Stimulated activated CD8-positive, alpha-beta memory T cell treated with anti-CD3 and anti-CD28 coated beads, Interleukin-7, amount 100 ng/mL, for 48 hours (primary cell): ENCODE data around the gene THSD7B.
"Not testable (repeated sequence)": the region's sequence is repeated elsewhere in the genome, so short reads cannot be mapped to it uniquely, and the experiment has no call there.

Experiments
- DNase-seq, 2 donors: peaks; one replicate each; pipeline ENCODE4 v3.0.0-alpha.2; 2020; ENCODE audit warnings: low read depth in 1 of 2; ENCODE audit errors: extremely low read depth in 1 of 2

THSD7B gene

GRCh38 chr2:137039482-137040152 lies 274.3 kb downstream of the THSD7B start:
- no peak for DNase-seq

- no peak for DNase-seq
Observed at GRCh38 chr2:137047369-137047768, 282.0 kb downstream of the THSD7B start.

GRCh38 chr2:137048455-137048854 lies 283.1 kb downstream of the THSD7B start:
- DNase-seq = no peak

GRCh38 chr2:137049518-137049917 lies 284.2 kb downstream of the THSD7B start:
- DNase-seq = no peak

GRCh38 chr2:137050949-137051348 lies 285.6 kb downstream of the THSD7B start:
- DNase-seq = no peak

GRCh38 chr2:137051778-137052398 lies 286.5 kb downstream of the THSD7B start:
- DNase-seq = no peak

- DNase-seq = no peak
Observed at GRCh38 chr2:137056704-137057103, 291.4 kb downstream of the THSD7B start.

- not testable (repeated sequence) for DNase-seq
Observed at GRCh38 chr2:137076111-137076765, 310.9 kb downstream of the THSD7B start.

GRCh38 chr2:137091704-137092103 lies 326.4 kb downstream of the THSD7B start:
- DNase-seq = no peak

GRCh38 chr2:137093116-137093515 lies 327.8 kb downstream of the THSD7B start:
- DNase-seq = no peak

GRCh38 chr2:137096187-137096586 lies 330.8 kb downstream of the THSD7B start:
- DNase-seq = no peak

- DNase-seq = no peak
Observed at GRCh38 chr2:137096693-137097092, 331.3 kb downstream of the THSD7B start.

GRCh38 chr2:137101814-137102213 lies 336.5 kb downstream of the THSD7B start:
- not testable (repeated sequence) for DNase-seq

GRCh38 chr2:137107904-137108303 lies 342.6 kb downstream of the THSD7B start:
- DNase-seq = no peak

GRCh38 chr2:137111896-137112295 lies 346.6 kb downstream of the THSD7B start:
- DNase-seq = no peak

- DNase-seq = no peak
Observed at GRCh38 chr2:137115081-137115794, 349.9 kb downstream of the THSD7B start.

GRCh38 chr2:137115795-137116089 lies 350.4 kb downstream of the THSD7B start:
- no peak for DNase-seq

GRCh38 chr2:137117385-137117784 lies 352.0 kb downstream of the THSD7B start:
- no peak for DNase-seq

GRCh38 chr2:137118140-137118539 lies 352.8 kb downstream of the THSD7B start:
- no peak for DNase-seq

- DNase-seq = no peak
Observed at GRCh38 chr2:137123226-137123625, 357.9 kb downstream of the THSD7B start.

- no peak for DNase-seq
Observed at GRCh38 chr2:137133225-137133624, 367.9 kb downstream of the THSD7B start.

GRCh38 chr2:137138263-137138662 lies 372.9 kb downstream of the THSD7B start:
- no peak for DNase-seq
